ENCODE measurements around the gene PAFAH1B1. TPM values are rescaled to one million over a fixed set of nuclear protein-coding genes. Genes with fewer than 3 reads are reported as not detected.
"Not testable (repeated sequence)": the region's sequence is repeated elsewhere in the genome, so short reads cannot be mapped to it uniquely, and the experiment has no call there.

The PAFAH1B1 gene
- 115 TPM for total RNA-seq
- long read RNA-seq, full-length matches to known transcripts = 48 of 80 reads
- long read RNA-seq, partial matches to known transcripts = 7 of 80 reads
- long read RNA-seq, other reads (novel, unspliced or antisense) = 25 of 80 reads

DNA sequence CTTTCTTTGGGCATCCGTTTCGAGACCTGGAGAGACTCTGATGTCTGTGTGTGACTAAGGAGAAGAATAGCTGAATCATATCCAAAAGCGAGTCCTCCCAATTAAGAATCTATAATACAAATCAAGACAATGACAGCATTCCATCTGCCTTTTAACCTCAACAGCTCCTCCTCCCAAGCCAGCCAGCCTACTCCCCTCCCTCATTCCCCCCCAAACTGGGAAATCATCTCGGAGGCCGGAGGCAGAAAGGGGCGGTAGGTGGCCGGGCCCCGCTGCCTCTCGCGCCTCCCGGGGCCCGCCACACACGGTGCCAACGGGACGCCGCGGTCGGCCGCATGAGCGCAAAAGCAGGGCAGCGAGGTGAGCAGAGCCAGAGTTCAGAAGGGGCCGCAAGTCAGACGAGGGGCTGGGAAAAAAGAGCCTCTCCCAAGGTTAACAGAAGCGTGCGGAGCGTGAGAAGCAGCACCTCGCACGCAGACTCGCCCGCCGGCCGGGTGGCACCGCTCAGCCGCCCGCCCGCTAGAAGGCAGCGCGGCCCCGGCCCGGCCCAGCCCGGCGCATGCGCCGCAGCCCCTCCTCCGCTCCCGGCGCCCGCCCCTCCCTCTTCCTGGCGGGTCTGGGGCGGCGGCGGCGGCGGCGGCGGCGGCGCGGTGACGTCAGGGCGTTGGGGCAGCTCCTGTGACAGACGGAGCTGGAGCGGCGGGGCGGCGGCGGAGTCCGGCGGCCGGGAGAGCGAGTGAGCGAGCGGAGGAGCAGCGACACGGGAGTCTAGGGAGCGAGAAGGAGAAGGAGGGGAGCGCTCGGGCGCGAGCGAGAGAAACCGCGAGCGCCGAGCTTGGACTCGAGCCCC is at the start of gene PAFAH1B1:
PAFAH1B1 (plus strand) TSS at position 684 of the 850 bp plus-strand sequence. CDS start 44,635 bp downstream, outside the sequence.
- no peaks in the 10 kb centered on the region for H3K9me3 ChIP-seq (replicated peaks)
- H3K27ac ChIP-seq (replicated peaks) = peak within 1 kb of the TSS; percentile 99
- no peaks in the 10 kb centered on the region for H3K36me3 ChIP-seq
- peak within 1 kb of the TSS; percentile 93 for H3K4me3 ChIP-seq
- H3K4me1 ChIP-seq = peaks cover 57% of the 10 kb centered on the region
- TF ChIP-seq, protein P1, sequence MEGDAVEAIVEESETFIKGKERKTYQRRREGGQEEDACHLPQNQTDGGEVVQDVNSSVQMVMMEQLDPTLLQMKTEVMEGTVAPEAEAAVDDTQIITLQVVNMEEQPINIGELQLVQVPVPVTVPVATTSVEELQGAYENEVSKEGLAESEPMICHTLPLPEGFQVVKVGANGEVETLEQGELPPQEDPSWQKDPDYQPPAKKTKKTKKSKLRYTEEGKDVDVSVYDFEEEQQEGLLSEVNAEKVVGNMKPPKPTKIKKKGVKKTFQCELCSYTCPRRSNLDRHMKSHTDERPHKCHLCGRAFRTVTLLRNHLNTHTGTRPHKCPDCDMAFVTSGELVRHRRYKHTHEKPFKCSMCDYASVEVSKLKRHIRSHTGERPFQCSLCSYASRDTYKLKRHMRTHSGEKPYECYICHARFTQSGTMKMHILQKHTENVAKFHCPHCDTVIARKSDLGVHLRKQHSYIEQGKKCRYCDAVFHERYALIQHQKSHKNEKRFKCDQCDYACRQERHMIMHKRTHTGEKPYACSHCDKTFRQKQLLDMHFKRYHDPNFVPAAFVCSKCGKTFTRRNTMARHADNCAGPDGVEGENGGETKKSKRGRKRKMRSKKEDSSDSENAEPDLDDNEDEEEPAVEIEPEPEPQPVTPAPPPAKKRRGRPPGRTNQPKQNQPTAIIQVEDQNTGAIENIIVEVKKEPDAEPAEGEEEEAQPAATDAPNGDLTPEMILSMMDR (IDR thresholded peaks at IDR 0.05; ENCODE audit: borderline replicate concordance) = peak; percentile 36
- intact Hi-C loops (cut with micrococcal nuclease) = no loop called here
- H3K27me3 ChIP-seq (ENCODE audit: low read depth) = no peaks in the 10 kb centered on the region
- DNase-seq = peak; percentile 94

DNA sequence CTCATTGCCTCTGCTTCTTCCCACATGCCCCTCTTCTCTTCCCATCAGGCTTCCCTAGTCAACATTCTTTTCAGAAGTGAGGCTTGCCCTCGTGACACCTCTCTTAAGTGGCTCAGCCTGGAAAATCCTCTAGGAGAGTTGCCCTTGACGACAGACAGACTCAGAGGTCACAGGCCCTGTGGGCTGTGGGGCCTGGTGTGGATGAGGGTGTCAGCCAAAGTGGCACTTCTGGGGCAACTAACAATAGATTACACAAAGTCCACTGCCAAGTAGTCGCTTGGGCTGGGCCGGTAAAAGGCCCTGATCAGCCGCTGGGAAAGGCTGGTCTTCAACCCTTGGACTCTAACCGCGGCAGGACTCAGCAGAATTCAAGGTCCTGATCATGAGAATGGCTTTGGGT is 48.1 kb upstream of the PAFAH1B1 start:
- Histone ChIP-seq H3K9me3 (replicated peaks) (no peaks in the 10 kb centered on the region), H3K4me1 (peaks cover 15% of the 10 kb centered on the region), H3K27me3 (ENCODE audit: low read depth) (no peaks in the 10 kb centered on the region), H3K4me3 (no peak overlapping the region), H3K36me3 (no peaks in the 10 kb centered on the region), H3K27ac (replicated peaks) (peak overlapping the region; percentile 66)
- peak; percentile 27 for DNase-seq
- intact Hi-C loops (cut with micrococcal nuclease) = no loop called here
- TF ChIP-seq, protein P1 (IDR thresholded peaks at IDR 0.05; ENCODE audit: borderline replicate concordance) = no peak

DNA sequence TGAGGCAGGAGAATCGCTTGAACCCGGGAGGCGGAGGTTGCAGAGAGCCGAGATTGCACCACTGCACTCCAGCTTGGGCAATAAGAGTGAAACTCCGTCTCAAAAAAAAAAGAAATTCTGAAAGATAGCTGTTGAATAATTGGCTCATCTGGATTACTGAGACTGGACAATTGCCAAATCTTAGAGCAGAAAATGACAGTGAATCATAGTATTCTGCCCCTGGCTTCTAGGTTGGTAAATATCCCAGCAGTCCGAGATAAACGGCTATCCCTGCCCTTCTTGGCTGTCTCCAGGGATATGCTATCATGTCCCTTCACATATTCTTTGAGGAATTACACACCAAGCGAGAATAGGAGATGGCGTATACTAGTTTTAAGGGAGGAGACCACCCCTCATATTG is 46.3 kb upstream of the PAFAH1B1 start:
- no peaks in the 10 kb centered on the region for H3K36me3 ChIP-seq
- H3K9me3 ChIP-seq (replicated peaks) = no peaks in the 10 kb centered on the region
- no peak overlapping the region for H3K27ac ChIP-seq (replicated peaks)
- peaks cover 15% of the 10 kb centered on the region for H3K4me1 ChIP-seq
- no peak overlapping the region for H3K4me3 ChIP-seq
- H3K27me3 ChIP-seq (ENCODE audit: low read depth) = no peaks in the 10 kb centered on the region
- DNase-seq = no peak
- TF ChIP-seq, protein P1 (IDR thresholded peaks at IDR 0.05; ENCODE audit: borderline replicate concordance) = no peak
- intact Hi-C loops (cut with micrococcal nuclease) = no loop called here

DNA sequence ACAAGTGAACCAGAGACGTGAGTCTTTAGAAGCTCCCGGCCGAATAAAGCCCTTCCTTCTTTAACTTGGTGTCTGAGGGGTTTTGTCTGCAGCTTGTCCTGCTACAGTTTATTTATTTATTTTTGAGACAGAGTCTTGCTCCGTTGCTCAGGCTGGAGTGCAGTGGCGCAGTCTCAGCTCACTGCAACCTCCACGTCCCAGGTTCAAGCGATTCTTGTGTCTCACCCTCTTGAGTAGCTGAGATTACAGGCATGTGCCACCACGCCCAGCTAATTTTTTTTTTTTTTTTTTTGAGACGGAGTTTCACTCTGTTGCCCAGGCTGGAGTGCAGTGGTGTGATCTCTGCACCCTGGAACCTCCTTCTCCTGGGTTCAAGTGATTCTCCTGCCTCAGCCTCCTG is 45.4 kb upstream of the PAFAH1B1 start:
- H3K4me3 ChIP-seq; intact Hi-C loops (cut with micrococcal nuclease); H3K36me3 ChIP-seq; H3K4me1 ChIP-seq; H3K27ac ChIP-seq (replicated peaks); H3K9me3 ChIP-seq (replicated peaks); H3K27me3 ChIP-seq (ENCODE audit: low read depth); DNase-seq: not testable (repeated sequence)

DNA sequence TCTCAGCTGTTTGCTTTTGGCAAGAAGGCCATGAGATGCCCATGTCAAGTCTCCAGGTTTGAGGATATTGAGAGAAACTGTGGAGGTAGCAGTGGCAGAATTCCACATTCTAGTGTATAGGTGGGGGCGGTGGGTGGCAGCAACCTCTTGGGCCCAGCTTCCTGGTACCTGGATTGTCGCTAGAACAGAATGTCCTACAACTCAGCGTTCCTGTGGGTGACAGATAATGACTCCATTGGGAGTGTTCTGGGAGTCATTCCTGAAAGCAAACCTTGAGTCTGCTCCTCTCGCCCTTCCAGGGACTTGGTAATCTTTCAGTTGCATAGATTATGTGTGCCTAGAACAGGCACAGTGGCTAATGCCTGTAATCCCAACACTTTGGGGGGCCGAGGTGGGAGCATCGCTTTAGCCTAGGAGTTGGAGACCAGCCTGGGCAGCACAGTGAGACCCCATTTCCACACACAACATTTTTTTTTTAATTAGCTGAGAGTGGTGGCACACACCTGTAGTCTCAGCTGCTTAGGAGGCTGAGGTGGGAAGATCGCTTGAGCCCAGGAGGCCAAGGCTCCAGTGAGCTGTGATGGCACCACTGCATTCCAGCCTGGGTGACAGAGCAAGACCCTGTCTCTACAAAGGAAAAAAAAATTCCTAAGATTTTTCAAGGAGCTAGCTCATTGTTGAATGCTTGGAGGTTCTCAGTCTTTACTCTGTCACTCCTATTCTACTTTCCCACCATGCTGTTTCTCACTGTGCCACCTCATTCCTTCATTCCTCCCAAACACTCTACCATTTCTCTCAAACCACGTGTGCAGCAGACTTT is 43.9 kb upstream of the PAFAH1B1 start:
- H3K36me3 ChIP-seq = no peaks in the 10 kb centered on the region
- peaks cover 7% of the 10 kb centered on the region for H3K27me3 ChIP-seq (ENCODE audit: low read depth)
- H3K27ac ChIP-seq (replicated peaks) = no peak overlapping the region
- no peak for DNase-seq
- TF ChIP-seq, protein P1 (IDR thresholded peaks at IDR 0.05; ENCODE audit: borderline replicate concordance) = no peak
- H3K4me1 ChIP-seq = peaks cover 9% of the 10 kb centered on the region
- no peak overlapping the region for H3K4me3 ChIP-seq
- intact Hi-C loops (cut with micrococcal nuclease) = no loop called here
- H3K9me3 ChIP-seq (replicated peaks) = no peaks in the 10 kb centered on the region

Measured in left ventricle myocardium inferior (tissue), 1 donor.